ENCODE results near the gene XCL2.
A peak's percentile ranks its signal among the peaks of the same experiment; 100 is the strongest.
"Not testable (repeated sequence)": the region's sequence is repeated elsewhere in the genome, so short reads cannot be mapped to it uniquely, and the experiment has no call there.

Gene XCL2

DNA sequence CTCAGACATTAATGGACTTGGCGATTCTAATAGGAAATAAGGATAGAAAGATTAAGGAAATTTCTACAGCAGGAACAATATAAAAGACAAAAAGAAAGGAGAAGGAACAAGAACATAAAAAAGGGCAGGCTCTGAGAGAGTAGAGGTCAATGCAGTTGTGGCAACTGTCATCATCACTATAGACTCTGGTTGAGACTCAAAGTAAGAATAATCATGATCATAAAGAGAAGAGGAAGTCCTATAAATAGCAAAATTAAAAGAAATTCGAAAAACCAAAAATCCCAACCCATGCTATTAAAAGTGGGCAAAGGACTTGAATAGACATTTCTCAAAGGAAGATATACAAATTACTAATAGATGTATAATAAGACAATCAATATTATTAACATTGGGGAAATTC is 18.2 kb upstream of the XCL2 start:
- DNase-seq (ENCODE audit: low read depth, low spot score): no peak
- no peak overlapping the region for H3K27ac ChIP-seq

DNA sequence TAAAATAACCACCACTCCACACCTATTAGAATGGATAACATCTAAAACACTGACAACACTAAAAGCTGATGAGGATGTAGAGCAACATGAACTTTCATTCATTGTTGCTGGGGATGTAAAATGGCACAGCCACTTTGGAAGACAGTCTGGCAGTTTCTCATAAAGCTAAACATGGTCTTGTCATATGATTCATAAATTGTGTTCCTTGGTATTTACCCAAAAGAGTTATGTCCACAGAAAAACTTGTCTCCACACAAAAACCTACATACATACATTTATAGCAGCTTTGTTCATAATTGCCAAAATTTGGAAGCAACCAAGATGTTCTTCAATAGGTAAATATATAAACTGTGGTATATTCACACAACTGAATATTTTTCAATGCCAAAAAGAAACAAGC is 16.6 kb upstream of the XCL2 start:
- no peak overlapping the region for H3K27ac ChIP-seq
- DNase-seq (ENCODE audit: low read depth, low spot score): no peak

DNA sequence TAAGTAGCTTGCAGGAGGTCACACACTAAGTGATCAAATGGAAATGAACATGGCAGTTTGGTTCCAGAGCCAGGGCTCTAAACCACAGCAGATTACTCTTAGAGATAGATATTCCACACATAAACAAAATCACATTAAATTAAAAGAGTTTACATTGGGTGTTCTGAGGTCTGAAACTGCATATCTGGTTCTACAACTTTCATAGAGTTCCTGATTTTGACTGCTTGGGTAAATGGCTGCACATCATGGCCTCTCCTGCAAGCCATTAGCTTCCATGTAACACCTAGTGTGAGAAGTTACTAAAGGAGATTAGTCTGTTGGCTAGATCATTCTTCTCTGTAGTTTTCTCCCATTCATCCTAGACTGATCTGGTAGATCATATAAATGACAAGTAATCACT is 12.8 kb upstream of the XCL2 start:
- no peak overlapping the region for H3K27ac ChIP-seq
- no peak for DNase-seq (ENCODE audit: low read depth, low spot score)

DNA sequence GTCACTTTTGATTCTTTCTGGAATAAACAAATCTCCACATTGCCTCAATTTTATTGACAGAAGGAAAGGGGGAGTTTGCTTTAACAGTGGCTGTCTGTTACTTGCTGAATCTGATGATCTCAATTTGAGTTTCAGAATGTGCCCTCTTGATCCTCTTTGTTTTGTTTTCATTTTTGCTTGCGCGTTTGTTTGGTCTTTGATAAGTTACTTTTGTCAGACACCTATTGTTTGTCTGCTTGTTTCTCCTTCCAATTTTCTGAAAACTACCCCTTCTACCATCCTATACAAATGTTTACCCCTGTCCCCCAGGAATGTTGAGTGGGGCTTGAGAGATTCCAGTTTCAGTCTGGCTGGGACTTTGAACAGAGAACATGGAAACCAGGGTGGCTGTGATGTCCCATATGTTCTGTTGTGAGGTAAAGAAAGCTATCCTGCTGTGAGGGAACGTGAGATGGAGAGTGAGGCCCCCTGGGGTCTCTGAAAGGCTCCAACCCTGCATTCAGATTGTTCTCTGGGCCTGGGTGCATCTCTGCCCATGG is 11.8 kb upstream of the XCL2 start:
- H3K27ac ChIP-seq: no peak overlapping the region
- DNase-seq (ENCODE audit: low read depth, low spot score): no peak

DNA sequence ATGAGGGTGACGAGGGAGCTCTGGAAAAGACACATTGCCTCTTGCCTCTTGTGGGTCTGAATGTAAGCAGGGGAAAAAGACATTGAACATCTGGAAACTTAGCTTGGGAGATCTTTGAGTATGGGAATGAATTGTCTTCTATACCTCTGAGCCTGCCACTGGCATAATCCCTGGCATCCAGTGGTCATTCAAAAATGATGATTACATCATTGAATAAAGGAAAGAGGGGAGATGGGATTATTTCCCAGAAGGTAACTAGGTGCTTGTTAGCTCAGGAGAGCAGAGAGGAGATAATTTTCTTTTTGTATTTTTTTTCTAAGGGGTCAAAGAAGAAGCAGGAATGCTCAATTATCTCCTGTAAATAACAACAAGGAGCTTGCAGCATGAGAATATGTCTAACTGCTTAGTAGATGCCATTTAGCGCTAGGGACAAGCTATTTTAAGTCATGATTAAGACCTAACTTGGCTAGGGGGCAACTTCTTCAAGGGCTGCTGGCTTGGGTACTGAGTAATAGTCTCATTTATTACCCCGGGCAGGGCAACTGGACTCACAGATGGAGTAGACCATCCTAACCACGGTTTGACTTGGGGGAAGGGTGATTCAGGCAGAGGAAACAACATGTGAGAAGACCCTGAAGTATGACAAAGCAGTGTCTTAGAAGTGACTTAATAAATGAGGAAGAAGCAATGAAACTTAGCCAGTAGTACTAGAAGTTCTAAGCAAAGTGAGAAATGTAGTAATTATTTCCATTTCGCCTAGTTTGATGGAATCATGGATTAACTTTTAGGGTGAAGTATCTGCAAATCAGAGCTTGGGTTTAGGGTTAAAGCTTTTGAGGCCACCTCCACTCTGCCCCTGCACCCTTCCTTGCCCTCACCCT is 11.0 kb upstream of the XCL2 start:
- DNase-seq (ENCODE audit: low read depth, low spot score): no peak
- H3K27ac ChIP-seq: no peak overlapping the region

DNA sequence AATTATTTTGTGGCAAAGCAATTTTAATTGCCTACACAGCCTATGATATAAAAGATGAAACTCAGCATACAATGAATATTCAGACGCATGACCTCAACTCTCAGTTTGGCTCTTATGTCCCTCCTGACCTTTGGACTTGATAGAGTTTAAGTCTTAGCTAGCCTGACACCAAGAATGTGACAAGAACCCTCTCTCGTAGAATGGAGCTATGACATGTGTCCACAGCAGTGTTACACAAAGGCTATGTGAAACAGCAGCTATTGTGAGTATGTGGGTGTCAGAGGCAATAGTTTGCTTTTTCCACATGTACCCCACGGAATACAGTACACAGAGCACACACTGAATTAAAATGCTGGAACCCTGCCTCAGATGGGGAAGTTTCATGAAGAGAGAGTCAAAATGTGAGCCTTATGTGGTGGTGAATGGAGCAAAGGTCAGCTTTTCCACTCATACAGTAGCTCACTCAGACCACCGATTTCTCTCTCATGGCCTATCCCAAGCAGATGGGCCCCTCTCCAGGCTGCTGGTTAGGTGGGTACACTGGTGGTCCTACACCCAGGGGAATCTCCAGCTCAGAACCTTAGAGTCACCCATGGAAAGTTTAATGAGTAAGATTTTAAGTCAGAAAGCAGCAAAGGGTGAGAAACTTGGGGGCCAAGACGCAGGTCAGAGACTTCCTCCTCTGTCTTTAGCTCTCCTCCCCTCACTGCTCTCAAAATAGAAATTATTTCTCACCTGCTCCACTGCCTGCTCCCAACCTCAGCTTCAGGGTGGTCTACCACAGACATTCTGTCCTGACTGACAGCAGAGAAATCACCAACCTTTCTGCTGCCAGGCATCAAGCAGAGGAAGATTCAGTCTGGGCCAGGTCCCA is 10.1 kb upstream of the XCL2 start:
- no peak for DNase-seq (ENCODE audit: low read depth, low spot score)
- H3K27ac ChIP-seq: no peak overlapping the region

DNA sequence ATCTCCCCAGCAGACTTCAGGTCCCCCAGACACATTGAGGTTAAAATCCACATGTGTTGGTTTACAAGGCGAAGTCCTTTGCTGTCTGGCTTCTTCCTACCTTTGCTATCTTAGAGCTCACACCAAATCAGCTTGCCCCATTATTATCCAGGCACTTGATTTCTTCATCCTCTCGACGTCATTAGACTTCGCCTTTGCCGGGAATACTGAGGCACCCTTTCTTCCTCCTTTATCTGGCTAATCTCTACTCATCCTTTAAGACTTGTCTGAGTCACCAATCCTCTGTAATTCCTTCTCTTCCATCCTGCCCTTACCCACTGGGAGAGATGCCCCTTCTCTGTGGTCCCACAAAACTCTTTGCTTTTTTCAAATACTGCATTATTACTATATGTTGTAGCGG is 9.2 kb upstream of the XCL2 start:
- H3K27ac ChIP-seq: no peak overlapping the region
- no peak for DNase-seq (ENCODE audit: low read depth, low spot score)

DNA sequence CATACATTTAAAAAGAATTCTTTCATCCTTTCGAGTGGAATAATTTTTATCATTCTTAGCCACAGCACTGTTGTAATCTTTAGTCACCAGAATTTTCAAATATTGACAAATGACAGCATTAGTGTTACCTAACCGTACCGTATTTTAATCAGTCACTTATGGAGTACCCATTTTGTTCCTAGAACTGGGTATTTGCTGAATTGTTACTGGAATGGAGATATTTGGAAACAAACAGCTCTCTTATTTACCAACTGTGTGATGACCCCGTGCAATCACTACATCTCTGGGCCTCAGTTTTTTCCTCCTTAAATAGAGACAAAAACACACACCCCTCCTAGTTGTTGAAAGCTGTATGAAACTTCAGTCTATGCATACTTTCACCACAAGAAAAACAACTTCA is 7.9 kb upstream of the XCL2 start:
- no peak for DNase-seq (ENCODE audit: low read depth, low spot score)
- no peak overlapping the region for H3K27ac ChIP-seq

DNA sequence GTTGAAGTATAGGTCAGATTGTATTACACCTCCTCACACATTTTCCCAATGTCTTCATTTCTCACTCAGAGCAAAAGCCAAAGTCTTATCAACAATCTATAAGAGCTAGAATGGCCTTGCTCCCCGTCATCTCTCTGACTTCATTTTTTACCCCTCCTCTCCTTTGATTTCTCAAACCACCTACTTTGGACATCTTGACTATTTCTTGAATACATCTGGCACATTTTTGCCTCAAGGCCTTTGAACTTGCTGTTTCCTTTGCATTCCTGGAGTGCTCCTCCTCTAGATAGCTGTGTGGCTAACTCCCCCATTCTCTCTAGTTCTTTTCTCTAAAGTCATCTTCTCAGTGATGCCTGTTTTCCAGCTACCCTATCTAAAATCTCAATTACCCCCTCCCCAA is 7.2 kb upstream of the XCL2 start:
- H3K27ac ChIP-seq: no peak overlapping the region
- DNase-seq (ENCODE audit: low read depth, low spot score): no peak

DNA sequence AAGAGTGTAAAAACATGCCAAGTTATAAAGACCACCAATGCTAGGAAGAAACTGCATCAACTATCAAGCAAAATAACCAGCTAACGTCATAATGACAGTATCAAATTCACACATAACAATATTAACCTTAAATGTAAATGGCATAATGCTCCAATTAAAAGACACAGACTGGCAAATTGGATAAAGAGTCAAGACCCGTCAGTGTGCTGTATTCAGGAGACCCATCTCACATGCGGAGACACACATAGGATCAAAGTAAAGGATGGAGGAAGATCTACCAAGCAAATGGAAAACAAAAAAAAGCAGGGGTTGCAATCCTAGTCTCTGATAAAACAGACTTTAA is 2.7 kb upstream of the XCL2 start:
- H3K27ac ChIP-seq: not testable (repeated sequence)

DNA sequence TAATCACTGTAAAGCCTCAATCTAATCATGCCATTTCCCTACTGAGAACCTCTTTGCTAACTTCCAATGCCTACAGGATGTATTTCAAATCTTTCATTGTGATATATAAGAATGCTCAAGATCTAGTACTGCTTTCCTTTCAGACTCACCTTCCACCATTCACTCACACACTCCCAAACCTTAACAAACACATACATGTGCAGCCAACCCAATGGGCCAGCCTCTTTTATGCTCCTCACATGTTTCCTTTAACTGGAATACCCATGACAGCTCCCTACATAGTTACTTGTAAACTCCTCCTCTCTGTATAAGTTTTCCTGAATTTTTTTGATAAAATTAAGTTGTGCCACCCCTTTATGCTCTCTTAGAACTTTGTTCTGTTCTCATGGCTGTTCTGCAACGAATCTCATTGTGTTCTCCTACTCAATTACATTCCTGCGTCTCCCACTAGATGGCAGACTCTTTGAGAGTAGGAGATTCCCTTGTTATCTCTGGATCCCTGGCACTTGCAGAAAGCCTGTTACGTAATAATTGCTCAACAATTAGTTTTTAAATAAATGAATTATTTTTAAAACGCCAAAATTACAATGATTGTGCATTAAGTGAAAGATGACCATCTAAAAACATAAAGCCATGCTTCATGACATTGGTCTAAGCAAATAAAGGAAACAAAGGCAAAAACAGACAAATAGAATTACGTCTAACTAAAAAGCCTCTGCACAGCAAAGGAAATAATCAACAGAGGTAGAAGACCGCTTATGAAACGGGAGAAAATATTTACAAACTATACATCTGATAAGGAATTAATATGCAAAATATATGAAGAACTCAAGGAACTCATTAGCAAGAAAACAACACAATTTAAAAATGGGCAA is 2.1 kb upstream of the XCL2 start:
- peak; percentile 5 for DNase-seq (ENCODE audit: low read depth, low spot score)
- not testable (repeated sequence) for H3K27ac ChIP-seq

More for the DNA sequence above, 2.7 kb upstream of the XCL2 start:
- DNase-seq (ENCODE audit: low read depth, low spot score): not testable (repeated sequence)

DNA sequence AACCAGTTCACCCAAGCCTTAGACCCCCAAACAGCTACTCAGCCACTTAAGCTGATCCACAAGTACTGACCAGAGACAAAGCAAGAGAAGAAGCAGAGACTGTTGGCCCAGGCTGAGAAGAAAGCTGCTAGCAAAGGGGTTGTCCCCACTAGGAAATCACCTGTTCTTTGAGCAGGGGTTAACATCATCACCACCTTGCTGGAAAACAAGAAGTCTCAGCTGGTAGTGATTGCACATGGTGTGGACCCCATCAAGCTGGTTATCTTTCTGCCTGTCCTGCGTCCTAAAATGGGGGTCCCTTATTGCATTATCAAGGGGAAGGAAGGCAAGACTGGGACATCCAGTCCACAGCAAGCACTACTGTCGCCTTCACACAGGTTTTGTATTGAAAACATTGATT is 819 bp downstream of the XCL2 start:
- H3K27ac ChIP-seq; DNase-seq (ENCODE audit: low read depth, low spot score): not testable (repeated sequence)

DNA sequence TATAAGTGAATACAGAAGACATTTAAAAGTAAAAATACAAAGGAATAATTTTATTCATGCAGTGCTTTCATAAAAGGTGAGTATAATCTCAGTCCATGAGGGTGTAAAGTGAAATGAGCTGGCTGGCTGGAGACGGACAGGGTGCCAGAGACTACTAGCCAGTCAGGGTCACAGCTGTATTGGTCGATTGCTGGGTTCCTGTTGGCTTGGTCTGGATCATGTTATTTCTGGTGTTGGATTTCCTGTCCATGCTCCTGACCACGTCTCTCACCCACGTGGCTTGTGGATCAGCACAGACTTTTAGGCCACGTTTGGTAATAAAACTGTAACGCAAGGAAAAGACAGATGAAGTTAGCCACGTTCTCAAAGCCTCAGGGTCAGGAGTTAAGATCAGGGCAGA is 3.0 kb downstream of the XCL2 start:
- DNase-seq (ENCODE audit: low read depth, low spot score); H3K27ac ChIP-seq: not testable (repeated sequence)

DNA sequence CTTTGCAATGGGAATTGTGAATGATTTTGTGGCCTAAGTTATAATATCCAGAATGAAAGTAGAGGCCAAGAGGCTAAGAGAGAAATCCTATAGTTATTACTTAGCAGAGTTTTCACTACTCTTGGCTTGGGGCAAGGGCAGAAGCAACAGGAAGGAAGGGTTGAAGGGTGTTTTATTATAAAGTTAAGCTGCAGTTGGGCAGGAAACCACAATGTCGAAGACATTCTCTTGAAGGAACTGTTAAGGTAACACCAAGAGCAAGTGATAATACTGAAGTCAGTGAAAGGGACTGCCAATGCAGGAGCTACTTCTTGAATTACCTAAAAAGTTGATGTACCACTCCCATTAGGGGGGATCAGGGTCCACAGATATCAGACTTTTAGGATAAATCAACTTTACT is 8.3 kb downstream of the XCL2 start:
- no peak overlapping the region for H3K27ac ChIP-seq
- no peak for DNase-seq (ENCODE audit: low read depth, low spot score)

DNA sequence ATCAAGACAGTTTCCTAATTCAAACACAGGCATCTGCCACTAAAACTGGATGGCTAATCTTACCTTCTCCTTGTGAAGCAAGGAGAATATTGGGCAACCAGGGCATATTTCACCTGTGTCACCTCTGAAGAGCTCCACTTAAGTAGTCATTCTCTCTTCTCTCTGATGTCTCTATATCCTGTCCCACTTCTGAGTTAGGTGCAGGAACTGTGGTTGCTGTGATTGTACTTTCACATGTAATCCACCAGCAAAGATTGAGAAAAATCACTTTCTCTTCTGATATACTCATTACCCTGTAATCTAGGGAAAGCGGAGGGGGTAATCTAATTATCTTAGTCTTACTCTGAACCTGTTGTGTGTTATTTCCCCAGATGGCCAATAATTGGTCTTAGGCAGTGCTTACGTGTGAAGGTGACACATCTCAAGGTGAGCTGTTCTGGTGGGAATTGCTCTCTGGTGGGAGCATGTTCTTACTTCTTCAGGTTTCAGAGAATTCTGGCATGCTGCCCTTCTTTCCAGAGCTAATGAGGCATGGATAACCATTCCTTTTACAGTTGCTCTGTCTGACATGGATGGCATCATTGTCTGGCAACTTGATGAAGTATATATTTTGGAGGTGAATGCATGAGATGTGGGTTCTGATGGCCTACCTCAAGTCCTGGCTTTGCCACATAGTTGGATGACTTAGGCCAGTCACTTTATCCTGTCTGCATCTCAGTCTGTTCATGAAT is 12.0 kb downstream of the XCL2 start:
- no peak for DNase-seq (ENCODE audit: low read depth, low spot score)
- H3K27ac ChIP-seq: no peak overlapping the region

DNA sequence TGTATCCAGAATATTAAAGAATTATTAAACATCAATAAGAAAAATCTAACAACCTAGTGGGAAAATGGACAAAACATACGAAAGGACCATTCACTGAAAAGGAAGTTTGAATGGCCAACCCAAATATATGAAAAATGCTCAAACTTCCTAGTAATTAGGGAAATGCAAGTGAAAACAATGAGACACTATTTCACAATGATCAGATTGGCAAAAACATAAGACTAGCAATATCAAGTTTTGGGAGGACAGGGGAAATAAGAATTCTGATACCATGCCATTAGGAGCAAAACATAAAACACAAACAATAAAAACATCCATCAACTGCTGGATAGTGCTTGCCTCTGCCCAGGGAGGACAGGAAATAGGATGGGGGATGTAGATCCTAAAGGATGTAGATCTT is 14.3 kb downstream of the XCL2 start:
- no peak for DNase-seq (ENCODE audit: low read depth, low spot score)
- no peak overlapping the region for H3K27ac ChIP-seq

DNA sequence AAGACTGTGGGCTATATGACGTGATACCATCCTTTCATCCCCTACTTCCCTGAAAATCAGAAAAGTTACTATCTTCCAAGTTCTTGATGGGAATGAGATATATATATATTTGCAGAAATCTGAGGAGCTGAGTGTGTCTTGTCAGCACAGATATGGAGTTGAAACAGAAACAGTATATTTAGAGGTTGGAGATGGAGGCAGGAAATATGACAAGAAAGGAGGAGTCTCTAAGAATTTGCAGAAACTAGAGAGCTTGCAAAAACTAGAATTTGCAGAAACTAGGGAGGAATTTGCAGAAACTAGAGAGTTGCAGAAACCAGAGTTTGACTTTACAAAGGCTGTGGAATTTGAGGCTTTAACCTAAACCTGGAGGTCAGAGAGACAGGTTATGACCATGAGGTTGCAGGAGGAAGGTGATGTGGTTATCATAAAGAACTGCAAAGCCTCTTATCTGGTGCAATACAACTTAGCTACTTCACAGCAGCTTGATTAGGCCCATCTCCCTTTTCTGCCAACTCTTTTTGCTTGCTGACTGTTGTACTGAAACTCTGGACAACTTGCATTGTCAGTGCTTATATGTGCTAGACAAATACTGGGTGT is 22.3 kb downstream of the XCL2 start:
- H3K27ac ChIP-seq: no peak overlapping the region
- DNase-seq (ENCODE audit: low read depth, low spot score): no peak

DNA sequence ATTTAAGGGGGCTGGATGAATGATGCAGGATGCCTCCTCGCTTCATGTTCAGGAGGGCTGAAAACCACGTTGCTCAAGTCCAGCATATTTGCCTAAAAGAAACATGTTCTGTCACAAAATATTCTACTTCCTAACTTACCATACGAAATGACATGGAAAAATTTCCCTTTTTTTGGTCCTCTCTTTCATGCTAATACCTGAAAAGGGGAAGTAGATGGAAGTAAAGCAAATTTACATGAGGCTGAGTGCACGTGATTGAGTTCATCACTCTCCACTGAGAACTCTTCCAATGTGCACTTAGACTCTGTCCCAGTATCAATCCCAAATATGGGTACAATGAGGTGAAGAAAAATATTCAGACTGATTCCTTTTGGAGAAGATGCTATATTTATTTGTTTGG is 23.0 kb downstream of the XCL2 start:
- DNase-seq (ENCODE audit: low read depth, low spot score): no peak
- H3K27ac ChIP-seq: no peak overlapping the region

DNA sequence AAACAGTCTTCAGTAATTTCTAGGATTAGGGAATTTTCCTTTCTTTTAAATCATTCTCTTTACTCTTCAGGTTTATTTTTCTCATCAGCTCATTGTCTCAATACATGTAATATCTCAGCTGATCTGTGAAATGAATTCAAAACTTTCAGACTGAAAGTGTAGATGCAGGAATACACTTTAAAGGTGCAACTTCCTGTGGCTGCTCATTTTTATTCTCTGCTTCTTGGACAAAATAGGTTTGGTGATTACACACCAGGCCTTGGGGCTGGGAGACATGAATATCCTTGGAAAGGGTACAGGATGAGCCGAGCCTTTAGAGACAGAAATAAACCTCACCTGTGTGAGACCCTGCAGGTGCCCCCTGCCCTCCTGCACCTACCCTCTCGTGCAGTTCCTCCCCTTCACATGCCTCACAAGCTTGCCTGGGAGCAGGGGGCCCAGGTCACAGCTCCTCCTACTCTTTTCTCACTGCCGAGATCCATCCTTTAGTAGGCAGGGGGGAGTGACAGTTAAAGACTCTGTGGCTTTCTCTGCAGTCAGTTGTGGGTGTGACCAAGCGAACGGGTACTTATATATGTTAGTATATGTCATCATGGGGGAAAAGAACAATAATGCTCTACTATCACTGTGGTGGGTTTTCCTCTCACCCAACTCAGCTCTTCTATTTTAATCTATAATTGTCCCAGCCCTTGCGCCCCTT is 23.6 kb downstream of the XCL2 start:
- no peak overlapping the region for H3K27ac ChIP-seq
- DNase-seq (ENCODE audit: low read depth, low spot score): no peak
